Measurements from ENCODE around the gene TMEM8B. TPM values are rescaled to one million over a fixed set of nuclear protein-coding genes. Genes with fewer than 3 reads are reported as not detected.

TMEM8B gene
- total and polyA plus RNA-seq, 2 donors from 2014 or later, result 17.6 to 18.3 TPM

DNA sequence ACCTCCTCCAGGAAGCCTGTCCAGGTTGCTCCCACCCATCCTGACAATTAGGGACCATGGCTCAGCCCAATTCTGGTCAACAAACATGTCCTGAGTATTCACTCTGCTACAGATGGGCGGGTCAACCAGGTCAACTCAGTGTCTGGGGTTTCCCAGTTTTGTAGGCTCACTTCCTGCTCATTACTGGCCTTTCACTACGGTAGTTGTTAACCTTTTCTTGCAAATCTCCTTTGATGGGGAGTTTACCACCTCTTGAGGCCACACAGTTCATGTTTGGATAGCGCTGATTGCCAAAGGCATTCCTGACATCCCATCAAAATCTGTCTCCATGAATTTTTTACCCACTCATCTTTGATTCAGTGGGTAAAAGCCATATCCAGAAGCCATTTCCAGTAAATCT lies 13.8 kb downstream of the TMEM8B start:
- Histone ChIP-seq H3K27ac (ENCODE audit: low read depth in 2 of 2, low read length in 2 of 2) (no peak overlapping the region), H3K36me3 (ENCODE audit: control insufficient read depth in 2 of 3, insufficient read depth in 3 of 3, low read length in 3 of 3) (peaks cover 2 to 5% (median 4%) of the 10 kb centered on the region in 3 donors), H3K9me3 (ENCODE audit: control insufficient read depth in 2 of 3, insufficient read depth in 1 of 3, low read length in 3 of 3) (no peaks in the 10 kb centered on the region), H3K27me3 (ENCODE audit: control insufficient read depth, insufficient read depth, low read length) (no peaks in the 10 kb centered on the region), H3K4me3 (ENCODE audit: low read length in 3 of 3) (no peak overlapping the region), H3K4me1 (ENCODE audit: control insufficient read depth in 2 of 3, insufficient read depth in 2 of 3, low read depth in 1 of 3, low read length in 3 of 3) (peaks cover 3 to 9% (median 3%) of the 10 kb centered on the region in 3 donors), H3K9ac (ENCODE audit: low read length in 3 of 3) (no peak overlapping the region)
- intact Hi-C loops (cut with DNase I), result no loop called here
- TF ChIP-seq, protein P1, sequence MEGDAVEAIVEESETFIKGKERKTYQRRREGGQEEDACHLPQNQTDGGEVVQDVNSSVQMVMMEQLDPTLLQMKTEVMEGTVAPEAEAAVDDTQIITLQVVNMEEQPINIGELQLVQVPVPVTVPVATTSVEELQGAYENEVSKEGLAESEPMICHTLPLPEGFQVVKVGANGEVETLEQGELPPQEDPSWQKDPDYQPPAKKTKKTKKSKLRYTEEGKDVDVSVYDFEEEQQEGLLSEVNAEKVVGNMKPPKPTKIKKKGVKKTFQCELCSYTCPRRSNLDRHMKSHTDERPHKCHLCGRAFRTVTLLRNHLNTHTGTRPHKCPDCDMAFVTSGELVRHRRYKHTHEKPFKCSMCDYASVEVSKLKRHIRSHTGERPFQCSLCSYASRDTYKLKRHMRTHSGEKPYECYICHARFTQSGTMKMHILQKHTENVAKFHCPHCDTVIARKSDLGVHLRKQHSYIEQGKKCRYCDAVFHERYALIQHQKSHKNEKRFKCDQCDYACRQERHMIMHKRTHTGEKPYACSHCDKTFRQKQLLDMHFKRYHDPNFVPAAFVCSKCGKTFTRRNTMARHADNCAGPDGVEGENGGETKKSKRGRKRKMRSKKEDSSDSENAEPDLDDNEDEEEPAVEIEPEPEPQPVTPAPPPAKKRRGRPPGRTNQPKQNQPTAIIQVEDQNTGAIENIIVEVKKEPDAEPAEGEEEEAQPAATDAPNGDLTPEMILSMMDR (IDR thresholded peaks at IDR 0.05; ENCODE audit: borderline replicate concordance, extremely low read depth, insufficient read depth), result no peak
- no peak for DNase-seq
- FAIRE-seq, result no peak

DNA sequence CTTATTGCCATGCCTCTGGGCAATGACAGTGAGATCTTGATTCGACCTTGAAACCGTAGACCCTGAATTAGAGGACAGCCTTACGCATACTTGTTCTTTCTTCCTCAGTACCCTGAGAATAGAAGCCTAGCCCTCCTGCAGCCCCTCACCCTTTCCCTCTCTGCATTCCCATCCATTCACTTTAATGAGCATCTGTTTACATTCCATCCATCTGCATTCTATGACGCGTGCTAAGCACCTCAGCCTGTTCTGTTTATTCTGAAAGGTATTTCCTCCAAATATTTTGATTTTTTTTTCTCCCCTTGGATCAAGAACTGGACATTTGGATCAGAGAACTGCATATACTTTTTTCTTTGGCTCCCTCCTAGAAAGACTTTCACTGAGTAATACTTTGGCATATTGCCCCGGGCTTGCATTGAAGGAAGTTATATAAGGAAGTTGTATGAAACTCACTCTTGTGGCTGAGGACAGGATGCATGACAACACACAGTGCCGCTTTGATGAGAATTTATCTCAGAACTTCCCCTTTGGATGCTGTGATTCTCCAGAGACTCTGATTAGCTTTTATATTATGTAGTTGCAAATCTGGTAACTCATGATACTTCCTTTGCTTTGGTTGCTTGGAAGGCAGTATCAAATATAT lies 15.7 kb downstream of the TMEM8B start:
- FAIRE-seq (peak; percentile 80), DNase-seq (peak in 2 of 5 donors; percentile 40 to 86)
- intact Hi-C loops (cut with DNase I), result no loop called here
- Histone ChIP-seq H3K36me3 (ENCODE audit: control insufficient read depth in 2 of 3, insufficient read depth in 3 of 3, low read length in 3 of 3) (peaks cover 2 to 5% (median 4%) of the 10 kb centered on the region in 3 donors), H3K27me3 (ENCODE audit: control insufficient read depth, insufficient read depth, low read length) (no peaks in the 10 kb centered on the region), H3K9me3 (ENCODE audit: control insufficient read depth in 2 of 3, insufficient read depth in 1 of 3, low read length in 3 of 3) (no peaks in the 10 kb centered on the region), H3K4me3 (ENCODE audit: low read length in 3 of 3) (no peak overlapping the region), H3K27ac (ENCODE audit: low read depth in 2 of 2, low read length in 2 of 2) (no peak overlapping the region), H3K4me1 (ENCODE audit: control insufficient read depth in 2 of 3, insufficient read depth in 2 of 3, low read depth in 1 of 3, low read length in 3 of 3) (peaks cover 3 to 9% (median 3%) of the 10 kb centered on the region in 3 donors), H3K9ac (ENCODE audit: low read length in 3 of 3) (no peak overlapping the region)
- TF ChIP-seq, protein P1 (IDR thresholded peaks at IDR 0.05; ENCODE audit: borderline replicate concordance, extremely low read depth, insufficient read depth), result no peak

DNA sequence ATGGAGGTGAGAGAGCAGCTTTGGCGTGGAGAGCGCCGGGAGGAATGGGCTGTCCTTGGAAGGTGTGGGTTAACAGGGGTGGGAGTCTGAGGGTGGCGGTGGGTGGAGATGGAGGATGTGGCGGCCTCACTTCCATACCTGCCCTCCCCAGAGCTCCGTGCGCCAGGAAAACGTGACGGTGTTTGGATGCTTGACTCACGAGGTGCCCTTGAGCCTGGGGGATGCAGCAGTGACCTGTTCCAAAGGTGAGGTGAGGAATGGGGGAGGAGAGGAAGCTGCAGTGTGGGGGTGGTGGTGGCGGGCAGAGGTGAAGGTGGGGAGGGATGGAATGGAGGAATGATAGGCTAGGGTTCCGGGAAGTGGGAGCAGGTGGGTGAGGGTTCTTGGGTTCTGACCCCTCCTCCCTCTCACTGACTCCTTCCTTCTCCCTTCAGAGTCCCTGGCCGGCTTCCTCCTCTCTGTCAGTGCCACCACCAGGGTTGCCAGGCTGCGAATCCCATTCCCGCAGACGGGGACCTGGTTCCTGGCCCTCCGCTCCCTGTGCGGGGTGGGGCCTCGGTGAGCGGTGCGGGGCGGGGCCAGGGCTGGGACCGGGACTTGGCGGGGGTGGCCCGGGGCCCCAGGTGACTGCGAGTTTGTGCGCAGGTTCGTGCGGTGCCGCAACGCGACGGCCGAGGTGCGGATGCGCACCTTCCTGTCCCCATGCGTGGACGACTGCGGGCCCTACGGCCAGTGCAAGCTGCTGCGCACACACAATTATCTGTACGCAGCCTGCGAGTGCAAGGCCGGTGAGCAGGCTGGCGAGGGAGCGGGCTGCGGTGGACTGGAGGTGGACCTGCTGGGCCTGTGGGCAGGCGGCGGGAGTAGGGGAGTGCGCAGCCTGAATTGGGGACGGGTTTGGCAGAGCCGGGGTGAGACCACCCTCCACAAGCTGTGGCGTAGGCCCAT lies 17.1 kb downstream of the TMEM8B start:
- H3K27ac ChIP-seq (ENCODE audit: low read depth in 2 of 2, low read length in 2 of 2), result no peak overlapping the region
- H3K27me3 ChIP-seq (ENCODE audit: control insufficient read depth, insufficient read depth, low read length), result no peaks in the 10 kb centered on the region
- H3K4me3 ChIP-seq (ENCODE audit: low read length in 3 of 3), result no peak overlapping the region
- peak in 4 of 5 donors; percentile 37 to 65 (median 46) for DNase-seq
- no peak overlapping the region for H3K9ac ChIP-seq (ENCODE audit: low read length in 3 of 3)
- no peak for FAIRE-seq
- peaks cover 2 to 5% (median 4%) of the 10 kb centered on the region in 3 donors for H3K36me3 ChIP-seq (ENCODE audit: control insufficient read depth in 2 of 3, insufficient read depth in 3 of 3, low read length in 3 of 3)
- peaks cover 3 to 9% (median 3%) of the 10 kb centered on the region in 3 donors for H3K4me1 ChIP-seq (ENCODE audit: control insufficient read depth in 2 of 3, insufficient read depth in 2 of 3, low read depth in 1 of 3, low read length in 3 of 3)
- TF ChIP-seq, protein P1 (IDR thresholded peaks at IDR 0.05; ENCODE audit: borderline replicate concordance, extremely low read depth, insufficient read depth), result no peak
- intact Hi-C loops (cut with DNase I), result no loop called here
- H3K9me3 ChIP-seq (ENCODE audit: control insufficient read depth in 2 of 3, insufficient read depth in 1 of 3, low read length in 3 of 3), result no peaks in the 10 kb centered on the region

Data from kidney (tissue), 14 donors.